ENCODE measurements around the gene PRR19.
A peak's percentile ranks its signal among the peaks of the same experiment; 100 is the strongest.

The PRR19 gene

GRCh38 chr19:42303101-42303464 is 1.2 kb downstream of the PRR19 start:
- DNase-seq = no peak

GRCh38 chr19:42303876-42304275 is 1.9 kb downstream of the PRR19 start:
- no peak for DNase-seq

- no peak for DNase-seq
Observed at GRCh38 chr19:42306646-42307045, 4.7 kb downstream of the PRR19 start.

- no peak for DNase-seq
Observed at GRCh38 chr19:42309686-42310085, 7.8 kb downstream of the PRR19 start.

GRCh38 chr19:42311657-42312056 is 9.7 kb downstream of the PRR19 start:
- DNase-seq = no peak

GRCh38 chr19:42312370-42312769 is 10.4 kb downstream of the PRR19 start:
- no peak for DNase-seq

- DNase-seq = peak in 1 of 2 donors; percentile 26
Observed at GRCh38 chr19:42313096-42313839, 11.3 kb downstream of the PRR19 start, which contains the start of gene TMEM145. Gene TMEM145, plus strand, starts transcription at chr19:42313309. Its CDS starts 68 bp downstream, at chr19:42313377.

GRCh38 chr19:42313840-42314755 is 12.2 kb downstream of the PRR19 start:
- no peak for DNase-seq

GRCh38 chr19:42315024-42315423 is 13.1 kb downstream of the PRR19 start:
- no peak for DNase-seq

GRCh38 chr19:42316223-42317211 is 14.6 kb downstream of the PRR19 start:
- DNase-seq = peak; percentile 24 to 51

- no peak for DNase-seq
Observed at GRCh38 chr19:42317535-42317934, 15.6 kb downstream of the PRR19 start.

- DNase-seq = no peak
Observed at GRCh38 chr19:42322305-42322704, 20.4 kb downstream of the PRR19 start.

GRCh38 chr19:42323473-42323851 is 21.5 kb downstream of the PRR19 start:
- DNase-seq = no peak

GRCh38 chr19:42323852-42324654 is 22.1 kb downstream of the PRR19 start:
- peak in 1 of 2 donors; percentile 30 for DNase-seq

GRCh38 chr19:42324655-42325307 is 22.8 kb downstream of the PRR19 start:
- no peak for DNase-seq

- peak; percentile 99 to 100 for DNase-seq
Observed at GRCh38 chr19:42325308-42325895, 23.5 kb downstream of the PRR19 start, which contains the start of gene MEGF8. Gene MEGF8, plus strand, starts transcription at chr19:42325635. Its CDS starts 609 bp downstream, at chr19:42326244.

- peak in 1 of 2 donors; percentile 29 for DNase-seq
Observed at GRCh38 chr19:42325896-42326771, 24.2 kb downstream of the PRR19 start.

- DNase-seq = no peak
Observed at GRCh38 chr19:42326969-42327368, 25.0 kb downstream of the PRR19 start.

- DNase-seq = no peak
Observed at GRCh38 chr19:42327381-42327780, 25.4 kb downstream of the PRR19 start.
